ENCODE measurements around the gene TRIM59.

The TRIM59 gene

DNA sequence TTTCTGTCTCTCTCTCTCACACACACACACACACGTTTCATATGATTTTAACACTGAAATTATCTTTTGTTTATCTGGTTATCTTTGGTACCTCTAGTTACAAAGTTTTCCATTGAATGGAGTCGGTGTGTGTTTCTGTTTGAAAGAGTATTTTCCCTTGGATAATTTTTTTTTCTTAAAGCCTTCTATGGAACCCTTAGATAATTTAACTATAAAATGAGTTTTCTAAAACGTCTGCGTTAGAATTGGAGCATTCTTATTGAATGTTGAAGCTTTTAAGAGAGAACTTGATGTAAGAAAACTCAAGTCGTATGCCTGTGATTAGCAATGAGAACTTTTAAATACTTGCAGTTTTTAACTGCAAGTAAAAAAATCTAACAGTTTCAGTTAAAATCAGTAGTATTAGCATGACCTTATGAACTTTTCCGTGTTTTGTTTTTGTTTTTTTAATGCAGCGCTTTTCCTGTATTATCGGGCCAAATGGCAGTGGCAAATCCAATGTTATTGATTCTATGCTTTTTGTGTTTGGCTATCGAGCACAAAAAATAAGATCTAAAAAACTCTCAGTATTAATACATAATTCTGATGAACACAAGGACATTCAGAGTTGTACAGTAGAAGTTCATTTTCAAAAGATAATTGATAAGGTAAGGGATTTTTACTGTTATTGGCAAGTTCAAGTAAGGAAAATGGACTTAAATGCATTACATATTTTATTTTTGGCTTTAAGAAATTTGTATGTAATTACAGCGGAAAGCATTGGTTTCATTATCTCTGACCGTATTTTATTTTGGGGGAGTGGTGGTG, 47.2 kb downstream of the TRIM59 start:
- no peak for DNase-seq

DNA sequence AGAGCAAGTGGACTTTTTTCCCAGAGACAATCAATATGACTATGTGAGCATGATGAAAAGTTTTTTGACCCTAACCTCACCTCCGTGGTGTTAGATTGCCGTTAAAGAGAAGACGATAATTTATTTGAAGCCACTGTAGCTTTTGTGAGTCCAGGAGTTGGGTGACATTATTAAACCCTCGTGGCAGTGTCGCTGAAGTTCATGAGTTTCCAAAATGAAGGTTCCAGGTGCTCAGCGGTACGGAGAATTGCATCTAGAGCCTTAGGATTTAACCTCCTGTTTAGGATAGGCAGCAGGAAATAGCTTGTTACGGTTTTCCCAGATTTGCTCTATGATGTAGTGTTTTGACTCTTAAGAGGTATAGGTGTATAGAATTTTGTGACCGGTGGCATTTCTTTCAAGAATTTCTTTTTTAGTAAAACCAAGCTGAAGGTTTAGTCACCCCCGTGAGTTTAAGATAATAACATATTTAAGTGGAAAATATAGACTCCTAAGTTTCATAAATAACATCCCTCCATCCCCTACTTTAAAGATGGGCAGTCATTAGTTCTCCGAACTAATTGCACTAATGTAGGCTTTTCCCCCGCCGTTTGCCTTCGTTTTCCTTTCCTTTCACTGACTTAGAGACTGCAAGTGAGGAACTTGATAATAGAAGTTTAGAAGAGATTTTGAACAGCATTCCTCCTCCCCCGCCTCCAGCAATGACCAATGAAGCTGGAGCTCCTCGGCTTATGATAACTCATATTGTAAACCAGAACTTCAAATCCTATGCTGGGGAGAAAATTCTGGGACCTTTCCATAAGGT, 48.1 kb downstream of the TRIM59 start:
- DNase-seq: peak; percentile 20

DNA sequence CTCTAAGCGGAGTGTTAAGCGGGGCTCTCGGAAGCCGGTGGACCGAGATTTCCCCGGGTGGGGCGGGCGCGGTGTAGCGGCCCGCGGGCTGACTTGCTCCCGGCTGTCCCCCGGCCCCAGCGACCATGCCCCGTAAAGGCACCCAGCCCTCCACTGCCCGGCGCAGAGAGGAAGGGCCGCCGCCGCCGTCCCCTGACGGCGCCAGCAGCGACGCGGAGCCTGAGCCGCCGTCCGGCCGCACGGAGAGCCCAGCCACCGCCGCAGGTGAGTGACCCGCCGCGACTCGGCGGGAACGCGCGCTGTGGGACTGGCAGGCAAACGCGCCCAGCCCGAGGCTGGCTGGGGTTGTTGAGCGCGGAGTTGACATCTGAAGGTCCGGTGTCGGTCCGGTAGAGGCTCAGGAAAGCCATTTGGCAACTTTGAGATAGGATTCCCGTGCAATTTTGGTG, 48.9 kb downstream of the TRIM59 start:
- peak; percentile 29 for DNase-seq

DNA sequence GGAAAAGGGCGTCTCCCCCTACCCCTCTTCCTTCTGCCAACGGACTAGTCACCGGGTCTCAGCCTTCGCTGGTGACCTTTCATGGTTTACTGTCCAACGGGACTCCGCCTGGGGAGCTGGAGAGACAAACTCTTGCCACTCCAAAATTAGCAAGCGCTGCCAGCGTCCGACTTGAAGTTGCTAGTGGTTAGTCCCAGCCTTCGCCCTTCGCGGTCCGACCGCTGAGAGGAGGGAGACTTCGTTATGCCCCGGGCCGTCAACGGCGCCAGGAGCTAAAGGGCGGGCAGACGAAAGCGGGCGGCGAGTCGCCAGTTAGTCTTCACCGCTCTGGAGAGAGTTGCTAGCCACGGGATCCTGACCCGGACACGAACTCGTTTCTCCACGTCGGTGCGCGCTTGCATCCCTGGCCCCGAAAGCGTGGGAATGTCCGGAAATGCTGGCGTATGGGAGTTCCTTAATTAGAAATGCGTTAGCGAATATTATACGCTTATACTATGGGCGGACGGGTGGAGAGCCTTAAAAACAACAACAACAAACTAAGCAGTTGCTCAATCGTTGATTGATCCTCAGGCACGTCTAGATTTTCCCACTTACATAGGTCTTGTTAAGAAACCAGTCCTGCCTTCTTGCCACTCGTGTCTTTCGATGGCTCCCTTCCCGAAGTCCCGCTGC, 49.4 kb downstream of the TRIM59 start:
- DNase-seq: peak; percentile 30

DNA sequence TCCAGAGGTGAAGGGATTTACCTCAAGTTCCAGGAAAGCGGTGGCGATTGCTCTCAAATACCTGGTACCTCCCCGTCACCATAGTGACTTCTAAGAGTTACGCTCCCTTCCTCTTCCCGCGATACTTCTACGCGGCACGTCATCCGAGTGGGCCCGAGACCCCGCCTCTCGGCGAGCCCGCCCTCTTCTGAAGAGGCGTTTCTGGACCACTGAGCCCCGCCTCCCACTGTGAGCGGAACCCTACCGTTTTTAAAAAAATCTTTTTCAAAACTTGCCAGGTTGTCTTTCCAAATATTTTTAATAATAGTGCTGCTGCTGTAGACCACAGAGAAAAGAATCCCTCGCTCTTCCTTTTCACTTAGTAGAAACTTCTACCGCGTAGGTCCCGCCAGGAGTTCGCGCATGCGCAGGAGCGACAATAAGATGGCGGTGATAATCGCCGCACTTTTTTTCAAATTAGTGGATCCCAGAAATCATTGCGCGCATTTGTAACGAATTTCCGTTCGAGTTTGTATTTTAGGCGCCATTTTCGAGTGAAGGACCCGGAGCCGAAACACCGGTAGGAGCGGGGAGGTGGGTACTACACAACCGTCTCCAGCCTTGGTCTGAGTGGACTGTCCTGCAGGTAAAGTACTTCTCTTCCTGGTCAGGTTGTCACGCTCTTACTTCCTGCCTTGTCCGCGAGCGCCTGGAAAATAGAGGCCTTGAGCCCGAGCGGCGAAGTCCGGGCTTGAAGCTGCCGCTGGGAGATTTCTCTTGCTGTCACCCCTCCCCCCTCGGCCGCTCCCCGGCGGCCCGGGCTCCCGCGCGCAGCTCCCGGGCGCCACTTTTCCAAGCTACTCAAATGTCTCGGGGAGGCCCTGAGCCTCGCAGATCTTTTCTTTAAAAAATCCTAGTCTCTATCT, 50.2 kb downstream of the TRIM59 start, which contains the start of the genes IFT80 and SMC4:
TSS of gene IFT80 (minus strand) at position 101 of the 905 bp plus-strand sequence. CDS start 14,625 bp downstream, outside the sequence.
TSS of gene SMC4 (plus strand) at position 526 of the 905 bp plus-strand sequence. CDS start 1,177 bp downstream, outside the sequence.
- DNase-seq: peak; percentile 97

DNA sequence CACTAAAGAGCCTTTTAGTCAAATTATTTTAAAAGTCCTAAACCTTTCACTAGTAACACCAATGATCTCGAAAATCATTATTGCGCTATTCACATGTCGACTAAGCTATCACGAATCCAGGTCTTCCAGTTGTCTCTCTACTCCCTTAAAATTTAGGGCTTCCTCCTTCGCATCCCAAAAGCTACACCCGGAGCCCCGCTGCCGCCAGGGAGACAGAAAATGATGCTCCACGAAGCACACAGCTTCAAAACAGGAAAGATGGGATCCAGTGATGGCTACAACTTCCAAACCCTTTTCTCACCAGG, 50.8 kb downstream of the TRIM59 start:
- DNase-seq: no peak

DNA sequence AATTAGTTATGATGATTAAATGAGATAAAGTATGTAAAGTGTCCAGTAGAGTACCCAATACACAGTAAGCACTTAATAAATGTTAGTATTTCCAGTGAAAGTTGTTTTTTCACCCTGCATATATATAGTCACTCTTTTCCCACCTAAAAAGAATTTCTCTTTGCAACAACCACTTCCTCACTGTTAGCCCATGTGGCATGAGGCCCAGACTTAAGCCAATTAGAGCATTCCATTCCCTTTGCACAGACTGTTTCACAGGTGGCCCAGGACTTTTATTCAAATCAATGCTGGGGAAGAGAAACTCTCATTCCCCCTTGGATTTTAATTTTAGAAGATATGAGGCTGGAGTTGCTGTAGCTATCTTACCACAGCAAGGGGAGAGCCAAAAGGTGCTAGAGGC, 54.3 kb downstream of the TRIM59 start:
- no peak for DNase-seq

DNA sequence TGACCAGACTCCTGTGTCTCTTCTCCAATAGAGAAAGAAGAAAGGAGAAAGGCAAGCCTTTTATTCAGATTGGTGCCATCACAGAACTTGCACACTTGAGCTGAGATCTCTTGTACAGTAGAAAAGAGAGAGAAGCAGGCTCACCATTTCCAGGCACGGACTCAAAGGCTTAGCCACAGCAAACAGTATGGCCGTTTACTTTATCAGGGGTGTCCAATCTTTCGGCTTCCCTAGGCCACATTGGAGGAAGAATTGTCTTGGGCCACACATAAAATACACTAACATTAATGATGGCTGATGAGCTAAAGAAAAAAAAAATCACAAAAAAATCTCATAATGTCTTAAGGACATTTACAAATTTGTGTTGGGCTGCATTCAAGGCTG, 55.6 kb downstream of the TRIM59 start:
- no peak for DNase-seq

DNA sequence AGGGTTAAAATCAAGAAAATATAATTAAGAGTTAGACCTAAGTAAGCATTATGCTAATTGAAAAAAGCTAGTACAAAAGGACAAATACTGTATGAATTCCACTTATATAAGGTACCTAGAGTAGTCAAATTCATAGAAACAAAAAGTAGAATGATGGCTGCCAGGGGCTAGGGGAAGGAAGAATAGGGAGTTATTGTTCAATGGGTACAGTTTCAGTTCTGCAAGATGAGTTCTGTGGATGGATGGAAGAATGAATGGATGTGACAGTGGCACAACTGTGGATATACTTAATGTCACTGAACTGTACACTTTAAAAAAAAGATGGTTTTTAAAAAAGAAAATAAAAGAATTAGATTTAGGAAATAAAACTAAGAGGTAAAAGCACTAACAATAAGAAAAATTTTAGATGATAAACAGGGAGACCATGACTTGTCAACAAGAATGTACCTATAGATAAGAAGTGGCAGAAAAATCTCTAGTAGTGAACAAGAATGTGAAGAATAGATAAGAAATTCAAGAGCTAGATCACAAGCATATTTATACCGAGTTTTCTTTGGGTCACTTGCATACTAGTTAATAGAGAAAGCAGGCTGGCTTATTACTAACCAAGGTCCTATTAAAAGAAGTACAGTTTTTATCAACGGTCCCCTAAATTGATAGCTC, 56.1 kb downstream of the TRIM59 start:
- no peak for DNase-seq

DNA sequence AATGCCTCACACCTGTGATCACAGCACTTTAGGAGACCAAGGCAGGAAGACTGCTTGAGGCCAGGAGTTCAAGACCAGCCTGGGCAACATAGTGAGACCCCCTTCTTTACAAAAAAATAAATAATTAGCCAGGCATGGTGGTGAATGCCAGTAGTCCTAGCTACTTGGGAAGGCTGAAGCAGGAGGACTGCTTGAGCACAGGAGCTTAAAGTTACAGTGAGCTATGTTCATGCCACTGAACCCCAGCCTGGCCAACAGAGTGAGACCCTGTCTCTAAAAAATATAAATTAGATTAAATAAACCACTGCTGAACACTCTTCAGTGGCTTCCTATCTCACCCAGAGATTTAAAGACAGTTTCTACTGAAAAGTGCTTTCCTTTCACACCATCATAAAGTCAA, 56.8 kb downstream of the TRIM59 start:
- DNase-seq: no peak

DNA sequence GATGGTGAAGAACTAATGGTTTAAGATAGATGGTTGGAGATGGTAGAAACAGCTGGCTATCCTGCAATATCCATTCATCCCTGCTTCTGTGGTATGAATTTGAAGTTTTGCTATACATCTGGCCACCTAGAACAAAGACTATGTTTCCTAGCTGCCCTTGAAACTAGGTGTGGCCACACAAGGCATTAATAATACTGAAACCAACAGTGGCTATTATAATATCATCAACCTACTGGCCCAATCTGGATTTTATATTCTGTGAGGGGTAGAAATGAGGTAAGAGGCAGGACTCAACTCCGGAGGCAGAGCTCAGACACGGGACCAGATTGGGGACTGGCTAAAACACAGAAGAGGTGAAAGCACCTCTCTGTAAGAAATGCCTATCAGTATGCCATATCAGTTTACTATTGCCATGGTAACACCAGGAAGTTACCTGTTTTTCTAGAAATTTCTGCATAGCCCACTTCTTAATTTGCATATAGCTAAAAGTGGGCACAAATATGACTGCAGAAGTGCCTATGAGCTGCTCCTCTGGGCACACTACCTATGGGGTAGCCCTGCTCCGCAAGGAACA, 58.9 kb downstream of the TRIM59 start:
- DNase-seq: no peak

Measured in CD4-positive, alpha-beta T cell treated with Interleukin-10 for 1 hour (primary cell).